Measurements from ENCODE around the gene SETDB1. TPM values are rescaled to one million over a fixed set of nuclear protein-coding genes. Genes with fewer than 3 reads are reported as not detected.

Gene SETDB1
- total RNA-seq, 2 donors from 2014 or later: 68.6 to 73.5 TPM

DNA sequence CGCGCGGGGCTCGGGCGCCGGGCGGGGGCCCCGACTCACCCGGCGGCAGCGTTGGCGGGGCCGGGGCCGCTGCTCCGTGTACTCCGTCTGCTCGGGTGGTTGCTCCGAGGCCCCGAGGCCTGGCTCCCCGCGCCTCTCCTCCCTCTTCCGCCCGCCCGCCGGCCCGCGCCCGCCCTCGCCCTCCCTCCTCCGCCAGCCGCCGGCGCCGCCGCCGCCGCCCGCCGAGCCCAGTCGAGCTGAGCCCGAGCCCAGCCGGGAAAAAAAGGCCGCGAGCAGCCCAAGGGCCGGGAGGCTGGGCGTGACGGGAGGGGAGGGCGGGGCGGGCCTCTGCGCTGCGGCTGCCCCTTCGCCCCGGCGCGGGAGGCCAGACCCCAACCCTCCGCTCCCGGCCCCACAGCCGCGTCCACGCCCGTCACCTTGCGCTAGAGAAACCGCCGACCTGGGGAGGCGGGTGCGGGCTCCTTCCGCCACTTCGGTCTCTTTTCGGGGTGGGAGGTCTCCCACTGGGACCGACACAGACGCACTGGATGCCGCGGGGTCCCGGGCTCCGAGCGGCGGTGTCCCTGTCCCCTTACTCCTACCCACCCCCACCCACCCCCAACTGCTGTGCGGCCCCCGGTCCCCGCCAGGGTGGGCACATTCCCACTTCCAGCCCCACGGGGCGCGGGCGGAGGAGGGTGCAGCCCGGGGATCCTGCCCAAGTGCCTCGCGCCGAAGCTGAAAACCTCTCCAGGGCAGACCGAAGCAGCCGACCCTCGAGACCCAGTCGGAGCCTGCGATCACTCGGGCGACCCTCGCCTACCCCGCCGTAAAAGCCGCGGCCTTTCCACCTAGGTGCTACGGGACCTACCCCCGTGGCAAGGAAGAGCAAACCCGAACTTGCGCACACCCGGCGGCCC, 48.7 kb downstream of the SETDB1 start, which contains the start of gene CERS2:
Gene CERS2, minus strand, starts transcription at position 256 of the 899 bp plus-strand sequence. CDS start 5,745 bp downstream, outside the sequence.
- H3K9ac ChIP-seq (ENCODE audit: extremely low read depth, low read length, poor library complexity, severe bottlenecking): peak within 1 kb of the TSS; percentile 77
- Mint-ChIP-seq H3K27ac (peak within 1 kb of the TSS; percentile 89), H3K4me1 (peaks cover 54% of the 10 kb centered on the region), H3K4me3 (peak within 1 kb of the TSS; percentile 75), H3K9me3 (no peaks in the 10 kb centered on the region), H3K27me3 (ENCODE audit: insufficient read depth) (no peaks in the 10 kb centered on the region), H3K36me3 (ENCODE audit: low read depth) (peaks cover 2% of the 10 kb centered on the region)
- H3K27me3 ChIP-seq (ENCODE audit: control insufficient read depth, insufficient read depth, low read length, poor library complexity, severe bottlenecking): no peaks in the 10 kb centered on the region
- peak; percentile 91 for DNase-seq
- H3K4me1 ChIP-seq (ENCODE audit: control insufficient read depth, insufficient read depth, low read length): peaks cover 18% of the 10 kb centered on the region
- TF ChIP-seq, protein P1, sequence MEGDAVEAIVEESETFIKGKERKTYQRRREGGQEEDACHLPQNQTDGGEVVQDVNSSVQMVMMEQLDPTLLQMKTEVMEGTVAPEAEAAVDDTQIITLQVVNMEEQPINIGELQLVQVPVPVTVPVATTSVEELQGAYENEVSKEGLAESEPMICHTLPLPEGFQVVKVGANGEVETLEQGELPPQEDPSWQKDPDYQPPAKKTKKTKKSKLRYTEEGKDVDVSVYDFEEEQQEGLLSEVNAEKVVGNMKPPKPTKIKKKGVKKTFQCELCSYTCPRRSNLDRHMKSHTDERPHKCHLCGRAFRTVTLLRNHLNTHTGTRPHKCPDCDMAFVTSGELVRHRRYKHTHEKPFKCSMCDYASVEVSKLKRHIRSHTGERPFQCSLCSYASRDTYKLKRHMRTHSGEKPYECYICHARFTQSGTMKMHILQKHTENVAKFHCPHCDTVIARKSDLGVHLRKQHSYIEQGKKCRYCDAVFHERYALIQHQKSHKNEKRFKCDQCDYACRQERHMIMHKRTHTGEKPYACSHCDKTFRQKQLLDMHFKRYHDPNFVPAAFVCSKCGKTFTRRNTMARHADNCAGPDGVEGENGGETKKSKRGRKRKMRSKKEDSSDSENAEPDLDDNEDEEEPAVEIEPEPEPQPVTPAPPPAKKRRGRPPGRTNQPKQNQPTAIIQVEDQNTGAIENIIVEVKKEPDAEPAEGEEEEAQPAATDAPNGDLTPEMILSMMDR (conservative IDR thresholded peaks at IDR 0.05): no peak
- H3K9me3 ChIP-seq (ENCODE audit: control insufficient read depth, low read length): no peaks in the 10 kb centered on the region
- 4 to 18% methylated on average over 31 to 104 of the region's 106 CpGs for WGBS, 2 experiments (ENCODE audit: insufficient coverage in 1 of 2, insufficient read length in 1 of 2)
- H3K27ac ChIP-seq (ENCODE audit: low read depth, low read length): peak within 1 kb of the TSS; percentile 57
- H3K4me3 ChIP-seq (ENCODE audit: low read length): peak within 1 kb of the TSS; percentile 81
- no peaks in the 10 kb centered on the region for H3K36me3 ChIP-seq (ENCODE audit: control insufficient read depth, insufficient read depth, low read length)

- H3K27ac Mint-ChIP-seq: no peak overlapping the region
- TF ChIP-seq, protein P1 (conservative IDR thresholded peaks at IDR 0.05): no peak
- Histone ChIP-seq H3K4me1 (ENCODE audit: control insufficient read depth, insufficient read depth, low read length) (peaks cover 20% of the 10 kb centered on the region), H3K9me3 (ENCODE audit: control insufficient read depth, low read length) (no peaks in the 10 kb centered on the region), H3K4me3 (ENCODE audit: low read length) (no peak overlapping the region), H3K9ac (ENCODE audit: extremely low read depth, low read length, poor library complexity, severe bottlenecking) (no peak overlapping the region), H3K27me3 (ENCODE audit: control insufficient read depth, insufficient read depth, low read length, poor library complexity, severe bottlenecking) (no peaks in the 10 kb centered on the region), H3K27ac (ENCODE audit: low read depth, low read length) (no peak overlapping the region), H3K36me3 (ENCODE audit: control insufficient read depth, insufficient read depth, low read length) (no peaks in the 10 kb centered on the region)
- no peaks in the 10 kb centered on the region for H3K36me3 Mint-ChIP-seq (ENCODE audit: low read depth)
- no peaks in the 10 kb centered on the region for H3K9me3 Mint-ChIP-seq
- peaks cover 47% of the 10 kb centered on the region for H3K4me1 Mint-ChIP-seq
- 79 to 80% methylated on average over 9 of the region's 9 CpGs for WGBS, 2 experiments (ENCODE audit: insufficient coverage in 1 of 2, insufficient read length in 1 of 2)
- no peaks in the 10 kb centered on the region for H3K27me3 Mint-ChIP-seq (ENCODE audit: insufficient read depth)
- peak overlapping the region; percentile 75 for H3K4me3 Mint-ChIP-seq
- DNase-seq: no peak
Observed at GRCh38 chr1:150976401-150976821, 50.2 kb downstream of the SETDB1 start.

DNA sequence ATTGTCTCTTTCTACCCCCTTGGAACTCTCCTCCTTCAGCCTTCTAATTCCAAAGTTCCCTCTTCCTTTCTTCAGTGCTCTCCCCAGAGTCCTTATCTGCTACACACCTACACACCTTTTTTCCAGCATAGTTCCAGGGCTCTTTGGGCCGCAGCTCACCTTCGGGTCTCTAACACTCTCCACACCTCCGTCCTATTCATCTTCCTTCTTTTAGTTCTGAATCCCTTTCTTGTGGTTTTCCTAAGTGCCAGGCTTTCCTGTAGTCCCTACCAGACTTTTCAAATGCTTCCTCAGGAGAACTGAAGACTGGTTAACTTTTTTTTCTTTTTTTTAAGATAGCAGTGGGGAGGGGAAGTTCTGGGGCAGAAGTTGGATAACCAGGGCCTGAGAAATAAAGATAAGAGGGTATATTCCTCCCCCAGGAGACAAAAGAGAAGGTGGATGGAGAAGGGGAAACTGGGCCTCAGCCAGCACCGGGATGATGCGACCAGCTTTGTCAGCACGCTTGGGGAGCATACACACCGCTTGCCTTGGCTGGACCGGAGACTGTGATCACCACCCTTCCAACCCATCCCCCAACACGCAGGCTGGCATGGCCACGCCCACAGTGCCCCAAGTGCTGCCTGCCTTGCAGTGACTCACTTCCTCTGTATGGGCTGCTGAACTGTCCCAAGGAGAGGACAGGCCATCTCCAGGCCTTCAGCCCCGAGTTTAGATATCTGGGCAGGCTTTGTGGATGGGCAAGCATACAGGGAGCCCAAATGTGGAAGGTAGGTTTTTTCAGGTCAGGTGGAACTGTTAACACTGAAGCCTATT, 50.9 kb downstream of the SETDB1 start:
- peak overlapping the region; percentile 75 for H3K4me3 Mint-ChIP-seq
- H3K4me1 Mint-ChIP-seq: peaks cover 47% of the 10 kb centered on the region
- peaks cover 20% of the 10 kb centered on the region for H3K4me1 ChIP-seq (ENCODE audit: control insufficient read depth, insufficient read depth, low read length)
- TF ChIP-seq, protein P1 (conservative IDR thresholded peaks at IDR 0.05): no peak
- H3K9me3 Mint-ChIP-seq: no peaks in the 10 kb centered on the region
- no peaks in the 10 kb centered on the region for H3K9me3 ChIP-seq (ENCODE audit: control insufficient read depth, low read length)
- no peak overlapping the region for H3K9ac ChIP-seq (ENCODE audit: extremely low read depth, low read length, poor library complexity, severe bottlenecking)
- H3K27ac ChIP-seq (ENCODE audit: low read depth, low read length): no peak overlapping the region
- H3K27ac Mint-ChIP-seq: peak overlapping the region; percentile 44
- 58 to 81% methylated on average over 7 to 11 of the region's 11 CpGs for WGBS, 2 experiments (ENCODE audit: insufficient coverage in 1 of 2, insufficient read length in 1 of 2)
- H3K36me3 Mint-ChIP-seq (ENCODE audit: low read depth): no peaks in the 10 kb centered on the region
- peak; percentile 82 for DNase-seq
- H3K27me3 Mint-ChIP-seq (ENCODE audit: insufficient read depth): no peaks in the 10 kb centered on the region
- no peak overlapping the region for H3K4me3 ChIP-seq (ENCODE audit: low read length)
- no peaks in the 10 kb centered on the region for H3K27me3 ChIP-seq (ENCODE audit: control insufficient read depth, insufficient read depth, low read length, poor library complexity, severe bottlenecking)
- no peaks in the 10 kb centered on the region for H3K36me3 ChIP-seq (ENCODE audit: control insufficient read depth, insufficient read depth, low read length)
